H9 (cell line): ENCODE results near the gene ID4. TPM values are rescaled to one million over a fixed set of nuclear protein-coding genes. Genes with fewer than 3 reads are reported as not detected.

Experiments
- DNase-seq: peaks from one replicate; pipeline ENCODE4 v3.0.0-alpha.2; 2017
- H2AFZ ChIP-seq: one replicate; pipeline ENCODE4 v1.6.1; 2013; ENCODE audit warnings: mild to moderate bottlenecking, low read length, control low read depth, moderate library complexity
- H2AK5ac ChIP-seq: 2 replicates; pipeline ENCODE4 v1.6.1; 2013; ENCODE audit warnings: low read length, control low read depth, mixed read lengths; ENCODE audit not compliant: insufficient read length
- H2BK120ac ChIP-seq: one replicate; pipeline ENCODE4 v1.6.1; 2013; ENCODE audit warnings: low read depth, mild to moderate bottlenecking, low read length, control low read depth, inconsistent platforms; ENCODE audit not compliant: poor library complexity, severe bottlenecking
- H2BK12ac ChIP-seq: 2 replicates; pipeline ENCODE4 v1.6.1; 2013; ENCODE audit warnings: low read length, control low read depth, mixed read lengths, low read depth; ENCODE audit not compliant: insufficient read length
- H2BK15ac ChIP-seq: 2 replicates; pipeline ENCODE4 v1.6.1; 2013; ENCODE audit warnings: low read depth, low read length, control low read depth
- H2BK20ac ChIP-seq: one replicate; pipeline ENCODE4 v1.6.1; 2013; ENCODE audit warnings: low read depth, mild to moderate bottlenecking, low read length, control low read depth, inconsistent platforms; ENCODE audit not compliant: poor library complexity, severe bottlenecking
- H2BK5ac ChIP-seq: 2 replicates; pipeline ENCODE4 v1.6.1; 2013; ENCODE audit warnings: low read length, control low read depth, mixed read lengths; ENCODE audit not compliant: insufficient read length
- H3K14ac ChIP-seq: 2 replicates; pipeline ENCODE4 v1.6.1; 2013; ENCODE audit warnings: low read length, control low read depth; ENCODE audit not compliant: insufficient read depth
- H3K18ac ChIP-seq: 2 replicates; pipeline ENCODE4 v1.6.1; 2013; ENCODE audit warnings: low read depth, mild to moderate bottlenecking, mixed read lengths, low read length, control low read depth; ENCODE audit not compliant: insufficient read length
- H3K23ac ChIP-seq: 2 replicates; pipeline ENCODE4 v1.6.1; 2013; ENCODE audit warnings: low read length, control low read depth, mixed read lengths, low read depth; ENCODE audit not compliant: insufficient read length
- H3K23me2 ChIP-seq: 2 replicates; pipeline ENCODE4 v1.6.1; 2013; ENCODE audit warnings: low read depth, mild to moderate bottlenecking, mixed read lengths, low read length, control low read depth; ENCODE audit not compliant: insufficient read length, poor library complexity, severe bottlenecking
- H3K27ac ChIP-seq: 2 replicates; pipeline ENCODE4 v1.5.1; 2013; ENCODE audit warnings: low read length, control low read depth, mixed read lengths, low read depth; ENCODE audit not compliant: insufficient read length
- H3K27me3 ChIP-seq: 2 replicates; pipeline ENCODE4 v1.6.1; 2013; ENCODE audit warnings: low read length, control low read depth, inconsistent platforms; ENCODE audit not compliant: insufficient read depth
- H3K4ac ChIP-seq: 2 replicates; pipeline ENCODE4 v1.6.1; 2013; ENCODE audit warnings: low read depth, mild to moderate bottlenecking, control low read depth, inconsistent platforms, low read length, moderate library complexity
- H3K4me1 ChIP-seq: 2 replicates; pipeline ENCODE4 v1.6.1; 2013; ENCODE audit warnings: low read length, control low read depth, inconsistent platforms; ENCODE audit not compliant: insufficient read depth
- H3K4me2 ChIP-seq: 2 replicates; pipeline ENCODE4 v1.6.1; 2013; ENCODE audit warnings: low read length, control low read depth, mixed read lengths; ENCODE audit not compliant: insufficient read length, insufficient read depth
- H3K56ac ChIP-seq: 2 replicates; pipeline ENCODE4 v1.6.1; 2013; ENCODE audit warnings: low read depth, mild to moderate bottlenecking, mixed read lengths, low read length, control low read depth; ENCODE audit not compliant: insufficient read length
- H3K79me1 ChIP-seq: 2 replicates; pipeline ENCODE4 v1.6.1; 2013; ENCODE audit warnings: low read depth, mild to moderate bottlenecking, moderate library complexity, low read length, control low read depth, inconsistent platforms; ENCODE audit not compliant: insufficient read depth, poor library complexity, severe bottlenecking
- H3K79me2 ChIP-seq: 2 replicates; pipeline ENCODE4 v1.6.1; 2013; ENCODE audit warnings: low read length, control low read depth, inconsistent platforms; ENCODE audit not compliant: insufficient read depth
- H3K9ac ChIP-seq: 2 replicates; pipeline ENCODE4 v1.6.1; 2013; ENCODE audit warnings: low read length, control low read depth, mixed read lengths; ENCODE audit not compliant: insufficient read length; ENCODE audit errors: extremely low read depth
- H3K9me3 ChIP-seq: one replicate; pipeline ENCODE4 v1.6.1; 2013; ENCODE audit warnings: low read depth, low read length, inconsistent platforms; ENCODE audit not compliant: control insufficient read depth
- H3T11ph ChIP-seq: one replicate; pipeline ENCODE4 v1.6.1; 2013; ENCODE audit warnings: mild to moderate bottlenecking, low read length, control low read depth, inconsistent platforms
- H4K20me1 ChIP-seq: one replicate; pipeline ENCODE4 v1.6.1; 2013; ENCODE audit not compliant: control insufficient read depth, insufficient read length, insufficient read depth
- H4K5ac ChIP-seq: 2 replicates; pipeline ENCODE4 v1.6.1; 2013; ENCODE audit warnings: low read depth, mild to moderate bottlenecking, mixed read lengths, low read length, control low read depth; ENCODE audit not compliant: insufficient read length
- H4K8ac ChIP-seq: replicated peaks from 2 replicates; pipeline ENCODE4 v1.6.1; 2013; ENCODE audit warnings: low read length, control low read depth, mixed read lengths, low read depth; ENCODE audit not compliant: insufficient read length
- H4K91ac ChIP-seq: 2 replicates; pipeline ENCODE4 v1.6.1; 2013; ENCODE audit warnings: low read depth, mild to moderate bottlenecking, moderate library complexity, mixed read lengths, low read length, control low read depth; ENCODE audit not compliant: insufficient read length
- H3K27ac Mint-ChIP-seq, 3 experiments: 2 replicates in 2 of 3; 3 replicates in 1 of 3; pipeline ENCODE4 v1.8.0; 2020 to 2021; ENCODE audit warnings: mixed read lengths in 3 of 3, mild to moderate bottlenecking in 1 of 3, moderate library complexity in 1 of 3
- H3K27me3 Mint-ChIP-seq: 2 replicates; pipeline ENCODE4 v1.8.0; 2021; ENCODE audit warnings: low read depth, mild to moderate bottlenecking, moderate library complexity, mixed read lengths
- H3K36me3 Mint-ChIP-seq, 3 experiments: 2 replicates in 2 of 3; 3 replicates in 1 of 3; pipeline ENCODE4 v1.8.0; 2020 to 2021; ENCODE audit warnings: low read depth in 3 of 3, mixed read lengths in 3 of 3; ENCODE audit not compliant: insufficient read depth in 1 of 3
- H3K4me1 Mint-ChIP-seq, 2 experiments: 2 replicates each; pipeline ENCODE4 v1.8.0; 2020; ENCODE audit warnings: mixed read lengths in 2 of 2
- H3K4me3 Mint-ChIP-seq, 2 experiments: 2 replicates in 1 of 2; 3 replicates in 1 of 2; pipeline ENCODE4 v1.8.0; 2020 to 2021; ENCODE audit warnings: mild to moderate bottlenecking in 2 of 2, mixed read lengths in 2 of 2, moderate library complexity in 1 of 2
- H3K9me3 Mint-ChIP-seq, 2 experiments: 2 replicates in 1 of 2; 3 replicates in 1 of 2; pipeline ENCODE4 v1.8.0; 2020; ENCODE audit warnings: mild to moderate bottlenecking in 2 of 2, mixed read lengths in 2 of 2, moderate library complexity in 1 of 2
- WGBS: extraction: QIAGEN DNeasy Blood & Tissue Kit; methylation state at CpG from one replicate; pipeline ENCODE4 v1.1.7; 2013; ENCODE audit warnings: missing lambda C conversion rate, low lambda C conversion rate, mixed read lengths; ENCODE audit not compliant: insufficient read length; ENCODE audit errors: extremely low coverage; 5-methylcytosine and 5-hydroxymethylcytosine counted together
- total RNA-seq: library from RNA; stranded (reverse); gene quantifications from 2 replicates; pipeline ENCODE4 v1.2.1, GENCODE V29; 2021
- TF ChIP-seq, protein P1 (sequence below): fragments of 200-600 bp; sonication (generic); conservative IDR thresholded peaks from 3 replicates; pipeline ENCODE4 v1.8.0; 2021; ENCODE audit warnings: antibody characterized with exemption, mild to moderate bottlenecking

The ID4 gene
- total RNA-seq, 1 experiment from 2014 or later, result 14.0 TPM

- H3K27ac Mint-ChIP-seq, result no peak overlapping the region
- Histone ChIP-seq H3K23me2 (no peaks in the 10 kb centered on the region), H4K20me1 (no peaks in the 10 kb centered on the region), H2BK120ac (no peak overlapping the region), H2AK5ac (no peak overlapping the region), H3K79me1 (no peaks in the 10 kb centered on the region), H4K91ac (no peak overlapping the region), H4K5ac (no peak overlapping the region), H3T11ph (no peak overlapping the region), H3K14ac (no peak overlapping the region), H4K8ac (no peak overlapping the region), H2BK15ac (no peak overlapping the region), H3K27ac (no peak overlapping the region), H3K4me2 (no peak overlapping the region), H2AFZ (no peak overlapping the region), H2BK5ac (no peak overlapping the region), H3K79me2 (no peaks in the 10 kb centered on the region), H3K27me3 (no peaks in the 10 kb centered on the region), H3K23ac (no peak overlapping the region), H3K4me1 (no peaks in the 10 kb centered on the region), H2BK20ac (no peak overlapping the region), H3K4ac (no peak overlapping the region), H3K9ac (no peak overlapping the region), H3K9me3 (no peaks in the 10 kb centered on the region), H3K18ac (no peak overlapping the region), H2BK12ac (no peak overlapping the region), H3K56ac (no peak overlapping the region)
- WGBS, result no CpG with 5 or more reads among the region's 6 CpGs
- H3K36me3 Mint-ChIP-seq, result no peaks in the 10 kb centered on the region
- H3K4me1 Mint-ChIP-seq, result peaks cover 3 to 4% of the 10 kb centered on the region in 2 experiments; a peak in 1 of 4 replicates
- no peak overlapping the region for H3K4me3 Mint-ChIP-seq
- H3K27me3 Mint-ChIP-seq, result no peaks in the 10 kb centered on the region
- peaks cover 0 to 4% of the 10 kb centered on the region in 2 experiments; a peak in 1 of 5 replicates for H3K9me3 Mint-ChIP-seq
- TF ChIP-seq, protein P1, sequence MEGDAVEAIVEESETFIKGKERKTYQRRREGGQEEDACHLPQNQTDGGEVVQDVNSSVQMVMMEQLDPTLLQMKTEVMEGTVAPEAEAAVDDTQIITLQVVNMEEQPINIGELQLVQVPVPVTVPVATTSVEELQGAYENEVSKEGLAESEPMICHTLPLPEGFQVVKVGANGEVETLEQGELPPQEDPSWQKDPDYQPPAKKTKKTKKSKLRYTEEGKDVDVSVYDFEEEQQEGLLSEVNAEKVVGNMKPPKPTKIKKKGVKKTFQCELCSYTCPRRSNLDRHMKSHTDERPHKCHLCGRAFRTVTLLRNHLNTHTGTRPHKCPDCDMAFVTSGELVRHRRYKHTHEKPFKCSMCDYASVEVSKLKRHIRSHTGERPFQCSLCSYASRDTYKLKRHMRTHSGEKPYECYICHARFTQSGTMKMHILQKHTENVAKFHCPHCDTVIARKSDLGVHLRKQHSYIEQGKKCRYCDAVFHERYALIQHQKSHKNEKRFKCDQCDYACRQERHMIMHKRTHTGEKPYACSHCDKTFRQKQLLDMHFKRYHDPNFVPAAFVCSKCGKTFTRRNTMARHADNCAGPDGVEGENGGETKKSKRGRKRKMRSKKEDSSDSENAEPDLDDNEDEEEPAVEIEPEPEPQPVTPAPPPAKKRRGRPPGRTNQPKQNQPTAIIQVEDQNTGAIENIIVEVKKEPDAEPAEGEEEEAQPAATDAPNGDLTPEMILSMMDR, result no peak
- no peak for DNase-seq
Observed at GRCh38 chr6:19824058-19824807, 12.9 kb upstream of the ID4 start.
